K562 (cell line): ENCODE data around the gene CMIP. TPM values are rescaled to one million over a fixed set of nuclear protein-coding genes. Genes with fewer than 3 reads are reported as not detected.

Source experiments
- ARID3B ChIP-seq: fragments of 250-450 bp; sonication (Bioruptor Pico); IDR thresholded peaks from 2 replicates; pipeline ENCODE4 v1.4.0; 2020; ENCODE audit warnings: borderline replicate concordance
- DACH1 ChIP-seq: fragments of 450-650 bp; IDR thresholded peaks from 2 replicates; pipeline ENCODE4 v1.6.1; 2018; ENCODE audit not compliant: partially characterized antibody
- E2F5 ChIP-seq: sonication (generic); formaldehyde crosslinking; IDR thresholded peaks from 2 replicates; pipeline ENCODE4 v1.8.0; 2022; ENCODE audit warnings: mild to moderate bottlenecking, missing genetic modification reagents
- EP300 ChIP-seq: IDR thresholded peaks from 2 replicates; pipeline ENCODE4 v1.6.1; 2012; ENCODE audit warnings: low read length, improper control_type of control experiment
- ETV1 ChIP-seq: fragments of 450-650 bp; conservative IDR thresholded peaks from 2 replicates; pipeline ENCODE4 v1.6.1; 2016; ENCODE audit warnings: missing genetic modification characterization, control low read depth, low read depth, missing compliant biosample characterization
- EWSR1 ChIP-seq: fragments of 450-650 bp; IDR thresholded peaks from 2 replicates; pipeline ENCODE4 v1.6.1; 2018; ENCODE audit warnings: borderline replicate concordance, mild to moderate bottlenecking, low read depth, moderate library complexity; ENCODE audit not compliant: partially characterized antibody
- ILF3 ChIP-seq: fragments of 450-650 bp; IDR thresholded peaks from 2 replicates; pipeline ENCODE4 v1.6.1; 2018; ENCODE audit warnings: antibody characterized with exemption, mild to moderate bottlenecking, moderate library complexity, borderline replicate concordance
- MEF2D ChIP-seq: conservative IDR thresholded peaks from 2 replicates; pipeline ENCODE4 v1.6.1; 2016; ENCODE audit warnings: low read depth, missing genetic modification characterization, missing compliant biosample characterization
- MNT ChIP-seq, 2 experiments: fragments of 450-650 bp; conservative IDR thresholded peaks; 2 replicates each; pipeline ENCODE4 v1.6.1; 2017; ENCODE audit warnings: mild to moderate bottlenecking in 2 of 2, moderate library complexity in 2 of 2
- POLR3A ChIP-seq: IDR thresholded peaks from 2 replicates; pipeline ENCODE4 v1.6.1; 2011; ENCODE audit warnings: borderline replicate concordance, mild to moderate bottlenecking, moderate library complexity; ENCODE audit not compliant: insufficient read length, insufficient read depth; ENCODE audit errors: extremely low read depth
- PPARD ChIP-seq: fragments of 250-450 bp; sonication (Bioruptor Pico); IDR thresholded peaks from 2 replicates; pipeline ENCODE4 v1.8.0; 2022; ENCODE audit warnings: inconsistent platforms, mild to moderate bottlenecking, moderate library complexity
- YBX1 ChIP-seq: fragments of 450-650 bp; IDR thresholded peaks from 2 replicates; pipeline ENCODE4 v1.7.1; 2016; ENCODE audit warnings: mild to moderate bottlenecking
- ZBTB40 ChIP-seq, 2 experiments: fragments of 450-650 bp in 1 of 2; sonication (generic) in 1 of 2; formaldehyde crosslinking in 1 of 2; IDR thresholded peaks; 2 replicates each; pipeline versions ENCODE4 v1.7.1 to v1.9.0; 2016 to 2022; ENCODE audit warnings: inconsistent platforms in 1 of 2, mild to moderate bottlenecking in 1 of 2, missing genetic modification reagents in 1 of 2
- ZNF384 ChIP-seq: IDR thresholded peaks from 2 replicates; pipeline ENCODE4 v1.6.1; 2012; ENCODE audit warnings: low read depth, low read length, improper control_type of control experiment
- polyA plus RNA-seq, 8 experiments: library from polyadenylated mRNA; depleted of rRNA in 4 of 8; stranded (reverse) in 5 of 8; unstranded in 3 of 8; fragments of >200 nt; fragmentation: Nextera tagmentation in 2 of 8; fragmentation: Illumina TruSeq in 1 of 8; extraction: Ambion mirVana in 2 of 8; extraction: Trizol in 1 of 8; gene quantifications; 2 replicates each; pipeline versions ENCODE4 v1.2.1 to v1.2.3, GENCODE V29; 2011 to 2014; ENCODE audit warnings: inconsistent platforms in 1 of 8, missing spikeins in 1 of 8
- total RNA-seq, 7 experiments: library from RNA; depleted of rRNA in 6 of 7; stranded (reverse); fragments of >200 nt in 6 of 7; fragmentation: Illumina TruSeq in 2 of 7; extraction: Trizol in 2 of 7; gene quantifications; 2 replicates each; pipeline versions ENCODE4 v1.2.1 to v1.2.3, GENCODE V29; 2011 to 2021; ENCODE audit warnings: low replicate concordance in 1 of 7

CMIP gene
- total and polyA plus RNA-seq, 9 of the 15 experiments (the other 6 are each of a cell fraction or from before 2014, with no cell fraction given): 0.94 to 82.5 (median 10.3) TPM

GRCh38 chr16:81467072-81467471 lies 22.5 kb downstream of the CMIP start (continued):
- TF ChIP-seq E2F5 (CRISPR knock-in tag) (no peak), YBX1 (no peak), ZNF384 (no peak), ZBTB40 (IDR thresholded peaks at IDR 0.05) (no peak), ZBTB40 (CRISPR knock-in tag; IDR thresholded peaks at IDR 0.05) (no peak), MNT (conservative IDR thresholded peaks at IDR 0.05) (no peak), PPARD (CRISPR knock-in tag) (no peak), EWSR1 (no peak), MEF2D (tag) (no peak), ETV1 (tag) (no peak), POLR3A (no peak), ILF3 (no peak), DACH1 (no peak), EP300 (no peak), ARID3B (CRISPR knock-in tag) (no peak)
- TF ChIP-seq, all 486 proteins: peak for 0
